OCI-LY1 (cell line): ENCODE measurements around the gene CHD5.

ENCODE experiments used
- H2AFZ ChIP-seq: fragments of 200-600 bp; sonication (generic), shearing (Covaris generic); 2 replicates; pipeline ENCODE4 v1.6.0; 2014; ENCODE audit warnings: antibody characterized with exemption, mild to moderate bottlenecking, low read length
- H3F3A ChIP-seq: fragments of 200-600 bp; sonication (generic), shearing (Covaris generic); 2 replicates; pipeline ENCODE4 v1.6.0; 2014; ENCODE audit warnings: mild to moderate bottlenecking, antibody characterized with exemption, low read length, moderate library complexity; ENCODE audit not compliant: insufficient read depth
- H3K27ac ChIP-seq: fragments of 200-600 bp; sonication (generic); 2 replicates; pipeline ENCODE4 v1.5.1; 2014; ENCODE audit warnings: low read length, mixed run types, mild to moderate bottlenecking, low read depth; ENCODE audit not compliant: poor library complexity, severe bottlenecking
- H3K27me3 ChIP-seq: fragments of 200-600 bp; sonication (generic); 2 replicates; pipeline ENCODE4 v1.6.0; 2014; ENCODE audit warnings: antibody characterized with exemption, mild to moderate bottlenecking, low read length, moderate library complexity; ENCODE audit not compliant: insufficient read depth
- H3K36me3 ChIP-seq: fragments of 200-600 bp; sonication (generic); 2 replicates; pipeline ENCODE4 v1.6.1; 2014; ENCODE audit warnings: mild to moderate bottlenecking, antibody characterized with exemption, low read length, moderate library complexity, mixed read lengths; ENCODE audit not compliant: insufficient read depth
- H3K4me1 ChIP-seq: fragments of 200-600 bp; sonication (generic); 2 replicates; pipeline ENCODE4 v1.5.1; 2014; ENCODE audit warnings: mild to moderate bottlenecking, low read length, moderate library complexity; ENCODE audit not compliant: insufficient read depth, severe bottlenecking
- H3K4me2 ChIP-seq: fragments of 200-600 bp; sonication (generic), shearing (Covaris generic); 2 replicates; pipeline ENCODE4 v1.6.1; 2014; ENCODE audit warnings: low read length
- H3K4me3 ChIP-seq: fragments of 200-600 bp; sonication (generic); 2 replicates; pipeline ENCODE4 v1.5.1; 2014; ENCODE audit warnings: low read length, low read depth, mild to moderate bottlenecking, mixed read lengths; ENCODE audit not compliant: poor library complexity, severe bottlenecking
- H3K79me2 ChIP-seq: fragments of 200-600 bp; shearing (Covaris generic); 2 replicates; pipeline ENCODE4 v1.6.1; 2016; ENCODE audit warnings: mixed run types, low read length, mixed read lengths; ENCODE audit not compliant: insufficient read depth
- H3K9ac ChIP-seq: fragments of 200-600 bp; sonication (generic), shearing (Covaris generic); 2 replicates; pipeline ENCODE4 v1.6.1; 2014; ENCODE audit warnings: mild to moderate bottlenecking, low read length, mixed read lengths
- H3K9me2 ChIP-seq: fragments of 200-600 bp; sonication (generic), shearing (Covaris generic); 2 replicates; pipeline ENCODE4 v1.6.1; 2014; ENCODE audit warnings: low read depth, mild to moderate bottlenecking, low read length, mixed read lengths
- H3K9me3 ChIP-seq: fragments of 200-600 bp; shearing (Covaris generic); 2 replicates; pipeline ENCODE4 v1.6.1; 2014; ENCODE audit warnings: low read length, mixed read lengths
- H4K20me1 ChIP-seq: fragments of 200-600 bp; sonication (generic), shearing (Covaris generic); 2 replicates; pipeline ENCODE4 v1.6.0; 2016; ENCODE audit warnings: mild to moderate bottlenecking, low read length; ENCODE audit not compliant: insufficient read depth
- CTCF ChIP-seq: fragments of 200-600 bp; sonication (generic), shearing (Covaris generic); IDR thresholded peaks from 2 replicates; pipeline ENCODE4 v1.5.1; 2017; ENCODE audit warnings: mild to moderate bottlenecking, antibody characterized with exemption, low read length, moderate library complexity, mixed read lengths
- EZH2 ChIP-seq: fragments of 200-600 bp; sonication (generic), shearing (Covaris generic); IDR thresholded peaks from 2 replicates; pipeline ENCODE4 v1.8.0; 2017; ENCODE audit warnings: borderline replicate concordance, mixed run types, mild to moderate bottlenecking, antibody characterized with exemption, low read length, moderate library complexity, mixed read lengths

CHD5 gene

GRCh38 chr1:6180707-6181311 lies 688 bp upstream of the CHD5 start:
- no peaks in the 10 kb centered on the region for H3K79me2 ChIP-seq
- H3K4me1 ChIP-seq = no peaks in the 10 kb centered on the region
- no peak overlapping the region for H3K4me2 ChIP-seq
- H3K27ac ChIP-seq = no peak overlapping the region
- no peak overlapping the region for H3K9ac ChIP-seq
- H3F3A ChIP-seq = no peaks in the 10 kb centered on the region
- no peaks in the 10 kb centered on the region for H3K9me3 ChIP-seq
- no peaks in the 10 kb centered on the region for H3K9me2 ChIP-seq
- no peaks in the 10 kb centered on the region for H4K20me1 ChIP-seq
- H3K36me3 ChIP-seq = peaks cover 18% of the 10 kb centered on the region
- H2AFZ ChIP-seq = no peak overlapping the region
- TF ChIP-seq CTCF (no peak), EZH2 (no peak)
- H3K4me3 ChIP-seq = no peak overlapping the region
- no peaks in the 10 kb centered on the region; the same call in none of the 2 replicates for H3K27me3 ChIP-seq

GRCh38 chr1:6179564-6180175 lies 451 bp downstream of the CHD5 start:
- Histone ChIP-seq H4K20me1 (no peaks in the 10 kb centered on the region), H3K27me3 (no peaks in the 10 kb centered on the region; the same call in none of the 2 replicates), H3K27ac (no peak overlapping the region), H3K9ac (no peak overlapping the region), H3K4me1 (no peaks in the 10 kb centered on the region), H2AFZ (no peak overlapping the region), H3K9me2 (no peaks in the 10 kb centered on the region), H3K4me2 (no peak overlapping the region), H3K4me3 (no peak overlapping the region), H3K79me2 (no peaks in the 10 kb centered on the region), H3F3A (no peaks in the 10 kb centered on the region), H3K36me3 (peaks cover 6% of the 10 kb centered on the region; the same call in 1 of the 2 replicates), H3K9me3 (no peaks in the 10 kb centered on the region)
- TF ChIP-seq CTCF (no peak), EZH2 (no peak)

- Histone ChIP-seq H3K9ac (no peak overlapping the region), H2AFZ (no peak overlapping the region), H3K4me3 (no peak overlapping the region), H3K27me3 (no peaks in the 10 kb centered on the region; the same call in none of the 2 replicates), H3K9me3 (no peaks in the 10 kb centered on the region), H3K4me2 (no peak overlapping the region), H4K20me1 (no peaks in the 10 kb centered on the region), H3K4me1 (no peaks in the 10 kb centered on the region), H3K9me2 (no peaks in the 10 kb centered on the region), H3K27ac (no peak overlapping the region), H3K79me2 (no peaks in the 10 kb centered on the region), H3F3A (no peaks in the 10 kb centered on the region), H3K36me3 (no peaks in the 10 kb centered on the region)
- TF ChIP-seq CTCF = no peak
- no peak for TF ChIP-seq EZH2
Measured at GRCh38 chr1:6178751-6179563, 1.2 kb downstream of the CHD5 start.
